Measurements from ENCODE around the gene RFC3. TPM values are rescaled to one million over a fixed set of nuclear protein-coding genes. Genes with fewer than 3 reads are reported as not detected.
"Not testable (repeated sequence)": the region's sequence is repeated elsewhere in the genome, so short reads cannot be mapped to it uniquely, and the experiment has no call there.

Gene RFC3
- total RNA-seq, 4 donors from 2014 or later, result 4.4 to 18.0 (median 13.0) TPM

DNA sequence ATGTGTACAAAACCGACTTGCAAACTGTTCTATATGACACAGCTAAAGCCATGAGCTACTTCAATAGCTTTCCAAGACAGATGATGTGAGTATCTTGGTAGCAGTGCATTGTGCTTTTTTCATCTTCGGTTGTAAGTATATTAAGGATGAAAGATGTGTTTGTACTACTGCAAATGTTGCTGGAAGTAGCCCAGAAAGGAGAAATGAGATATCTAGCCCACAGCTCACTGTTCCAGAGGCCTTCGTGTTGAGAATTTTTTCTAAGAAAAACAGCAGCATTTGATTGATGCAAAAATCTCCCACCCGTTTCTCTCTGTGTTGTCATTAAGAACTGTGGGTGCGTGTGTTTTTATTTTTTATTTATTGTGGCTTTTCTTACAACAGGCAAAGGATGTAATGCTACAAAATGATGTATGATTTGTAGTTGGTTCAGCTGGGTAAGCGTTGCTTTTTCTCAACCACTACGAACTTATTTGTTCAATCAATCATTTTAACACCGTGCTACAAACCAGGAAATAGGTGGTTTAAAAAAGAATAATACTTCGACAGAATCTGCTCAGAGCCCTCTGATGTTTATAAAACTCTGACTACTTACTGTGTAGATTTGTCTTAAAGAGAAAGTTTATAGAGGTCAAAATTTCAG is 41.6 kb upstream of the RFC3 start:
- Histone ChIP-seq H3K27me3 (no peaks in the 10 kb centered on the region), H3K9me3 (no peaks in the 10 kb centered on the region), H3K36me3 (no peaks in the 10 kb centered on the region), H3K4me1 (no peaks in the 10 kb centered on the region), H3K4me3 (no peak overlapping the region), H3K27ac (no peak overlapping the region)
- TF ChIP-seq, protein P1, sequence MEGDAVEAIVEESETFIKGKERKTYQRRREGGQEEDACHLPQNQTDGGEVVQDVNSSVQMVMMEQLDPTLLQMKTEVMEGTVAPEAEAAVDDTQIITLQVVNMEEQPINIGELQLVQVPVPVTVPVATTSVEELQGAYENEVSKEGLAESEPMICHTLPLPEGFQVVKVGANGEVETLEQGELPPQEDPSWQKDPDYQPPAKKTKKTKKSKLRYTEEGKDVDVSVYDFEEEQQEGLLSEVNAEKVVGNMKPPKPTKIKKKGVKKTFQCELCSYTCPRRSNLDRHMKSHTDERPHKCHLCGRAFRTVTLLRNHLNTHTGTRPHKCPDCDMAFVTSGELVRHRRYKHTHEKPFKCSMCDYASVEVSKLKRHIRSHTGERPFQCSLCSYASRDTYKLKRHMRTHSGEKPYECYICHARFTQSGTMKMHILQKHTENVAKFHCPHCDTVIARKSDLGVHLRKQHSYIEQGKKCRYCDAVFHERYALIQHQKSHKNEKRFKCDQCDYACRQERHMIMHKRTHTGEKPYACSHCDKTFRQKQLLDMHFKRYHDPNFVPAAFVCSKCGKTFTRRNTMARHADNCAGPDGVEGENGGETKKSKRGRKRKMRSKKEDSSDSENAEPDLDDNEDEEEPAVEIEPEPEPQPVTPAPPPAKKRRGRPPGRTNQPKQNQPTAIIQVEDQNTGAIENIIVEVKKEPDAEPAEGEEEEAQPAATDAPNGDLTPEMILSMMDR (IDR thresholded peaks at IDR 0.05), result no peak
- WGBS, 2 donors, result 43 to 45% methylated on average over 9 of the region's 9 CpGs
- DNase-seq, result no peak
- intact Hi-C loops (cut with DNase I), result no loop called here

DNA sequence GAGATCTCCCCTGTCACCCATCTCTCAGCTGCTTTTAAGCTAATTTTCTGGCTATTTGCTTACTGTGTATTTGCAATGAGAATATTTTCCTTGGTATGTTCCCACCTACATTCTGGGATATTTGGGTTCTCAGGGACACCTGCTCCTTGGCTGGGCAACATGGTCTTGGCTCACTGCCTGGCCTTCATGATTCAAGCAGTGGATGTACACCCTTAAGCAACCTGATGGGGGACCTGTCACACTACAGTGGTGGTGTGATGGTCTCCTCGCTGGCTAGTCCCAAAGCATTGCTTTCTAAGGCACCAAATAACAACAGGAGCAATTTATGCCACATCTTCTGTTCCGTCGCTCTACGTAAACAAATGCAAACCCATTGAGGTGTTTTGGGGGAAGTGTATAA is 35.3 kb upstream of the RFC3 start:
- H3K4me3 ChIP-seq, result no peak overlapping the region
- H3K36me3 ChIP-seq, result no peaks in the 10 kb centered on the region
- intact Hi-C loops (cut with DNase I), result no loop called here
- H3K4me1 ChIP-seq, result peaks cover 0 to 10% (median 0%) of the 10 kb centered on the region in 3 donors
- WGBS, 2 donors, result 71 to 73% methylated on average over 4 of the region's 4 CpGs
- TF ChIP-seq, protein P1 (IDR thresholded peaks at IDR 0.05), result no peak
- TF ChIP-seq POLR2A (IDR thresholded peaks at IDR 0.05), result no peak
- H3K9me3 ChIP-seq, result no peaks in the 10 kb centered on the region
- no peak overlapping the region for H3K27ac ChIP-seq
- no peaks in the 10 kb centered on the region for H3K27me3 ChIP-seq
- no peak for DNase-seq

DNA sequence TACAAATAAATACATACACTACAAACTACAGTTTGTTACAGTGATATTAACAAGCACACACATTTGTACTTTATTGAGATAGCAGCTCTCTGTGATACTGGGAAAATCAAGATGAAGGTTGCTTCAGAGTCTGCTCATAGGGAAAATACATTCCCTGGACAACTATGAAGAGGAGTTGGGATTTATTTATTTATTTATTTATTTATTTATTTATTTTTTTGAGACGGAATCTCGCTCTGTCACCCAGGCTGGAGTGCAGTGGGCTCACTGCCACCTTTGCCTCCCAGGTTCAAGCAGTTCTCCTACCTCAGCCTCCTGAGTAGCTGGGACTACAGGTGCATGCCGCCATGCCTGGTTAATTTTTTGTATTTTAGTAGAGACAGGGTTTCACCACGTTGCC is 34.7 kb upstream of the RFC3 start:
- H3K27ac ChIP-seq; intact Hi-C loops (cut with DNase I): not testable (repeated sequence)
- WGBS, 2 donors, result 43 to 47% methylated on average over 4 of the region's 4 CpGs

DNA sequence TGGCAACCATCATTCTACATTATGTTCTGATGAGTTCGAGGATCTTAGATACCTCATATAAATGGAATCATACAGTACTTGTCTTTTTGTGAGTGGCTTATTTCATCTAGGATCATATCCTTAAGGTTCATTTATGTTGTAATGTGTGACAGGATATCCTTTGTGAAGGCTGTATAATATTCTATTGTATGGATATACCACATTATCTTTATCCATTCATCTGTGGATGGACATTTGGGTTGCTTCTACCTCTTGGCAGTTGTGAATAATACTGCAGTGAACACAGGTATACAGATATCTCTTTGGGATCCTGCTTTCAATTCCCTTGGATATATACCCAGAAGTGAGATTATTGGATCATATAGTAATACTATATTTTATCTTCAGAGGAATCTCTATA is 33.2 kb upstream of the RFC3 start:
- intact Hi-C loops (cut with DNase I), result no loop called here
- Histone ChIP-seq H3K9me3 (no peaks in the 10 kb centered on the region), H3K4me1 (peaks cover 0 to 10% (median 0%) of the 10 kb centered on the region in 3 donors), H3K4me3 (no peak overlapping the region), H3K27ac (no peak overlapping the region), H3K36me3 (no peaks in the 10 kb centered on the region), H3K27me3 (no peaks in the 10 kb centered on the region)
- no peak for TF ChIP-seq POLR2A (IDR thresholded peaks at IDR 0.05)
- TF ChIP-seq, protein P1 (IDR thresholded peaks at IDR 0.05), result no peak
- DNase-seq, result no peak
- 97 to 100% methylated on average over 1 of the region's 1 CpG for WGBS, 2 donors

More for the DNA sequence above, 34.7 kb upstream of the RFC3 start:
- DNase-seq, H3K27me3 ChIP-seq, H3K4me3 ChIP-seq, H3K9me3 ChIP-seq, H3K36me3 ChIP-seq: not testable (repeated sequence)
- peaks cover 0 to 10% (median 0%) of the 10 kb centered on the region in 3 donors for H3K4me1 ChIP-seq

DNA sequence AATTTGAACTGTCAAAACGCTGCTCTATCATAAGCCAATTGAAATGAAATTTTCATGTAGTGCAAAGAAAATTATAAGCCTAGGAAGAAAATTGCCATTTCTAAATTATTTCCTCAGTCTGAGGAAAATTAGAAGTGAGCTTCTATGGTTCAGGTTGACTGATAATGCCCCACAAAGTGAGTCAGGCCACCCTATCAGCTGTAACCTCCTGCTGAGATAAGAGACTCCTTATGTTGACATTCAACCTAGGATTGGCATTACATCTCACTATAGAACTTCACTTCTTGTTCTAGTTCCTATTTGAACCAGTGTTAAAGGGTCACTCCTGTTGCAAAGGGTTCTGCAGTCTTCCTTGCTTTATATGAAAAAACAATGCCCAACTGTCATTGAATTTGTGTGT is 32.6 kb upstream of the RFC3 start:
- Histone ChIP-seq H3K36me3 (no peaks in the 10 kb centered on the region), H3K27me3 (no peaks in the 10 kb centered on the region), H3K4me1 (peaks cover 0 to 10% (median 0%) of the 10 kb centered on the region in 3 donors), H3K9me3 (no peaks in the 10 kb centered on the region), H3K4me3 (no peak overlapping the region), H3K27ac (no peak overlapping the region)
- intact Hi-C loops (cut with DNase I), result no loop called here
- no peak for DNase-seq
- 85 to 86% methylated on average over 1 of the region's 1 CpG for WGBS, 2 donors
- TF ChIP-seq, protein P1 (IDR thresholded peaks at IDR 0.05), result no peak
- no peak for TF ChIP-seq POLR2A (IDR thresholded peaks at IDR 0.05)
